Vagina (tissue), 2 donors: ENCODE results near the gene HYCC1.

Experiments used
- POLR2A ChIP-seq, 2 donors: fragments of 450-650 bp; IDR thresholded peaks; one replicate each; pipeline ENCODE4 v1.6.1; 2017; ENCODE audit warnings: antibody characterized with exemption in 2 of 2, mild to moderate bottlenecking in 2 of 2, moderate library complexity in 2 of 2
- POLR2AphosphoS5 ChIP-seq, 2 donors: sonication (generic); formaldehyde crosslinking; IDR thresholded peaks; one replicate each; pipeline ENCODE4 v1.9.0; 2017; ENCODE audit warnings: antibody characterized with exemption in 2 of 2, mild to moderate bottlenecking in 2 of 2, low read depth in 1 of 2; ENCODE audit not compliant: insufficient read depth in 1 of 2
- TF ChIP-seq, protein P1 (sequence below), 3 experiments: fragments of 450-650 bp in 2 of 3; fragments of 200-600 bp in 1 of 3; sonication (generic) in 1 of 3; IDR thresholded peaks; one replicate each; pipeline ENCODE4 v1.5.1; 2017 to 2019; ENCODE audit warnings: antibody characterized with exemption in 3 of 3, mild to moderate bottlenecking in 2 of 3, moderate library complexity in 2 of 3

DNA sequence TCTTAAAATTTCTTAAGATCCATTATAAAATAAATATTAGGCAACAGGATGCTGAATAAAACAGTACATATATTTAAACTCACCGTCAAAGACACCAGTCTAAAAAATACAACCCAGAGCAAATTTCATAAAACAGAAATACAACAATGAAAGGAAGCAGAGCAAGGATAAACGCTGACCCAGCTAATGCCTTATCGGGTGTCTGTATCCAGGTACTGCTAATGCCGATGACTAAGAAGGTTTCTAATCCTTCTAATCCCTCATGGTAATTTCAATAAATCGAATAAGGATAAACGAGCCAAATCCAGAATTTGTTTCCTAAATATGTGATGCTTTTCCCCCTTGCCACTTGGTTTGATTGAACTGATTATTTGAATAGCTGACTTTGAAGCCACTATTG, 1.7 kb downstream of the HYCC1 start:
- TF ChIP-seq POLR2AphosphoS5 (IDR thresholded peaks at IDR 0.05; ENCODE audit: insufficient read depth in 1 of 2, low read depth in 1 of 2) (no peak), POLR2A (IDR thresholded peaks at IDR 0.05) (no peak)
- TF ChIP-seq, protein P1, sequence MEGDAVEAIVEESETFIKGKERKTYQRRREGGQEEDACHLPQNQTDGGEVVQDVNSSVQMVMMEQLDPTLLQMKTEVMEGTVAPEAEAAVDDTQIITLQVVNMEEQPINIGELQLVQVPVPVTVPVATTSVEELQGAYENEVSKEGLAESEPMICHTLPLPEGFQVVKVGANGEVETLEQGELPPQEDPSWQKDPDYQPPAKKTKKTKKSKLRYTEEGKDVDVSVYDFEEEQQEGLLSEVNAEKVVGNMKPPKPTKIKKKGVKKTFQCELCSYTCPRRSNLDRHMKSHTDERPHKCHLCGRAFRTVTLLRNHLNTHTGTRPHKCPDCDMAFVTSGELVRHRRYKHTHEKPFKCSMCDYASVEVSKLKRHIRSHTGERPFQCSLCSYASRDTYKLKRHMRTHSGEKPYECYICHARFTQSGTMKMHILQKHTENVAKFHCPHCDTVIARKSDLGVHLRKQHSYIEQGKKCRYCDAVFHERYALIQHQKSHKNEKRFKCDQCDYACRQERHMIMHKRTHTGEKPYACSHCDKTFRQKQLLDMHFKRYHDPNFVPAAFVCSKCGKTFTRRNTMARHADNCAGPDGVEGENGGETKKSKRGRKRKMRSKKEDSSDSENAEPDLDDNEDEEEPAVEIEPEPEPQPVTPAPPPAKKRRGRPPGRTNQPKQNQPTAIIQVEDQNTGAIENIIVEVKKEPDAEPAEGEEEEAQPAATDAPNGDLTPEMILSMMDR (IDR thresholded peaks at IDR 0.05), result no peak
